Small intestine (tissue), 7 donors: ENCODE data around the gene MRPL4. TPM values are rescaled to one million over a fixed set of nuclear protein-coding genes. Genes with fewer than 3 reads are reported as not detected.
"Not testable (repeated sequence)": the region's sequence is repeated elsewhere in the genome, so short reads cannot be mapped to it uniquely, and the experiment has no call there.

Experiments
- DNase-seq, 2 donors: peaks; one replicate each; pipeline versions ENCODE4 v3.0.0 to v3.0.0-alpha.2; 2013
- FAIRE-seq: peaks from 2 replicates; lab custom pipeline; 2012; peaks lifted over from hg19 to GRCh38; lab: Jason Lieb, UNC
- H3K27ac ChIP-seq, 3 donors: one replicate each; pipeline ENCODE4 v1.5.1; 2013; ENCODE audit warnings: low read length in 2 of 3, mild to moderate bottlenecking in 2 of 3, control low read depth in 1 of 3, inconsistent platforms in 1 of 3, low read depth in 1 of 3, moderate library complexity in 1 of 3
- H3K27me3 ChIP-seq, 3 donors: one replicate each; pipeline ENCODE4 v1.6.1; 2013; ENCODE audit warnings: low read length in 3 of 3, inconsistent platforms in 1 of 3; ENCODE audit not compliant: control insufficient read depth in 3 of 3, insufficient read depth in 3 of 3
- H3K36me3 ChIP-seq, 3 donors: one replicate each; pipeline ENCODE4 v1.6.1; 2013; ENCODE audit warnings: low read length in 3 of 3, inconsistent platforms in 1 of 3, low read depth in 1 of 3, mild to moderate bottlenecking in 1 of 3, moderate library complexity in 1 of 3; ENCODE audit not compliant: control insufficient read depth in 3 of 3, insufficient read depth in 2 of 3
- H3K4me1 ChIP-seq, 3 donors: one replicate each; pipeline ENCODE4 v1.6.1; 2013; ENCODE audit warnings: low read length in 2 of 3, inconsistent platforms in 1 of 3, low read depth in 1 of 3, mild to moderate bottlenecking in 1 of 3, moderate library complexity in 1 of 3; ENCODE audit not compliant: control insufficient read depth in 3 of 3, insufficient read depth in 2 of 3
- H3K4me3 ChIP-seq, 3 donors: one replicate each; pipeline ENCODE4 v1.5.1; 2013; ENCODE audit warnings: low read length in 3 of 3, control low read depth in 1 of 3, inconsistent platforms in 1 of 3, low read depth in 1 of 3, mild to moderate bottlenecking in 1 of 3, moderate library complexity in 1 of 3
- H3K9me3 ChIP-seq, 2 donors: one replicate each; pipeline ENCODE4 v1.6.1; 2013; ENCODE audit warnings: low read depth in 1 of 2, low read length in 1 of 2; ENCODE audit not compliant: control insufficient read depth in 2 of 2, insufficient read depth in 1 of 2
- WGBS, 3 donors: extraction: QIAGEN DNeasy Blood & Tissue Kit; methylation state at CpG; one replicate each; pipeline ENCODE4 v1.1.7; 2013; 5-methylcytosine and 5-hydroxymethylcytosine counted together
- polyA plus RNA-seq, 4 donors: library from polyadenylated mRNA; stranded (reverse) in 3 of 4; unstranded in 1 of 4; fragments of 200-250 nt in 3 of 4; fragments of 120-200 nt in 1 of 4; gene quantifications; one replicate each; pipeline versions ENCODE4 v1.2.1 to v1.2.3, GENCODE V29; 2013
- donor health status: healthy with polysubstance abuse.
- donor health status: control.
- donor health status: control.
- donor health status: Bipolar disorder and iron deficiency.
- donor health status: healthy.

The MRPL4 gene
- polyA plus RNA-seq, 4 donors, result 35.0 to 85.8 (median 48.0) TPM

- no peak for DNase-seq
- Histone ChIP-seq H3K27ac (peak overlapping the region in 2 of 3 donors; percentile 41 to 91), H3K4me3 (peak overlapping the region in 2 of 3 donors; percentile 69), H3K36me3 (no peaks in the 10 kb centered on the region), H3K9me3 (no peaks in the 10 kb centered on the region), H3K27me3 (peaks cover 0 to 6% (median 0%) of the 10 kb centered on the region in 3 donors), H3K4me1 (peaks cover 0 to 4% (median 3%) of the 10 kb centered on the region in 3 donors)
- WGBS, 3 donors, result 68 to 74% (median 68%) methylated on average over 8 of the region's 8 CpGs
- FAIRE-seq, result no peak
These were observed 20.3 kb upstream of the MRPL4 start for GRCh38 chr19:10231612-10232228.

GRCh38 chr19:10233946-10234345 lies 18.1 kb upstream of the MRPL4 start:
- H3K4me3 ChIP-seq, result no peak overlapping the region
- FAIRE-seq, result no peak
- H3K36me3 ChIP-seq, result no peaks in the 10 kb centered on the region
- H3K27me3 ChIP-seq, result peaks cover 0 to 6% (median 0%) of the 10 kb centered on the region in 3 donors
- peaks cover 0 to 4% (median 4%) of the 10 kb centered on the region in 3 donors for H3K4me1 ChIP-seq
- no peaks in the 10 kb centered on the region for H3K9me3 ChIP-seq
- 61 to 71% (median 66%) methylated on average over 4 of the region's 4 CpGs for WGBS, 3 donors
- DNase-seq, result no peak
- no peak overlapping the region for H3K27ac ChIP-seq

- Histone ChIP-seq H3K9me3 (no peaks in the 10 kb centered on the region), H3K27ac (peak overlapping the region in 1 of 3 donors; percentile 49), H3K27me3 (peaks cover 0 to 6% (median 0%) of the 10 kb centered on the region in 3 donors), H3K4me1 (peaks cover 0 to 4% (median 4%) of the 10 kb centered on the region in 3 donors), H3K36me3 (no peaks in the 10 kb centered on the region), H3K4me3 (no peak overlapping the region)
- FAIRE-seq (no peak), DNase-seq (no peak)
- WGBS, 3 donors, result 75 to 83% (median 80%) methylated on average over 4 of the region's 4 CpGs
These were observed 17.0 kb upstream of the MRPL4 start for GRCh38 chr19:10235003-10235402.

- H3K9me3 ChIP-seq, H3K27me3 ChIP-seq, FAIRE-seq, H3K36me3 ChIP-seq, H3K4me1 ChIP-seq, H3K4me3 ChIP-seq, DNase-seq: not testable (repeated sequence)
- peak overlapping the region in 1 of 3 donors; percentile 49 for H3K27ac ChIP-seq
- 88 to 90% (median 90%) methylated on average over 7 of the region's 7 CpGs for whole genome bisulfite sequencing, 3 donors
These were observed 16.6 kb upstream of the MRPL4 start for GRCh38 chr19:10235409-10235808.

- 86 to 90% (median 90%) methylated on average over 5 to 6 of the region's 6 CpGs for WGBS, 3 donors
- H3K27ac ChIP-seq, result peak overlapping the region in 2 of 3 donors; percentile 27 to 58
- no peak for DNase-seq
These were observed 14.3 kb upstream of the MRPL4 start for GRCh38 chr19:10237702-10238101.

GRCh38 chr19:10238172-10238783 lies 13.7 kb upstream of the MRPL4 start:
- peak; percentile 20 to 54 for DNase-seq
- WGBS, 3 donors, result 56 to 77% (median 71%) methylated on average over 11 to 12 of the region's 12 CpGs
- FAIRE-seq, result no peak

More at GRCh38 chr19:10237702-10238101, 14.3 kb upstream of the MRPL4 start:
- Histone ChIP-seq H3K27me3 (no peaks in the 10 kb centered on the region), H3K4me1 (peaks cover 0 to 2% (median 0%) of the 10 kb centered on the region in 3 donors), H3K36me3 (no peaks in the 10 kb centered on the region), H3K9me3 (no peaks in the 10 kb centered on the region), H3K4me3 (no peak overlapping the region)
- no peak for FAIRE-seq

GRCh38 chr19:10241826-10242449 lies 10.1 kb upstream of the MRPL4 start:
- not testable (repeated sequence) for DNase-seq, H3K36me3 ChIP-seq, H3K4me1 ChIP-seq, H3K27me3 ChIP-seq, H3K4me3 ChIP-seq, H3K27ac ChIP-seq, FAIRE-seq, H3K9me3 ChIP-seq
- WGBS, 3 donors, result 91 to 95% (median 92%) methylated on average over 10 to 11 of the region's 11 CpGs

More at GRCh38 chr19:10238172-10238783, 13.7 kb upstream of the MRPL4 start:
- peaks cover 0 to 2% (median 0%) of the 10 kb centered on the region in 3 donors for H3K4me1 ChIP-seq
- H3K4me3 ChIP-seq, result no peak overlapping the region
- H3K36me3 ChIP-seq, result no peaks in the 10 kb centered on the region
- no peaks in the 10 kb centered on the region for H3K27me3 ChIP-seq
- no peaks in the 10 kb centered on the region for H3K9me3 ChIP-seq
- H3K27ac ChIP-seq, result peak overlapping the region in 2 of 3 donors; percentile 27 to 58

GRCh38 chr19:10243606-10244005 lies 8.4 kb upstream of the MRPL4 start:
- DNase-seq, result no peak
- H3K4me1 ChIP-seq, result no peaks in the 10 kb centered on the region
- H3K36me3 ChIP-seq, result no peaks in the 10 kb centered on the region
- WGBS, 3 donors, result 88 to 92% (median 92%) methylated on average over 7 of the region's 7 CpGs
- H3K27ac ChIP-seq, result no peak overlapping the region
- FAIRE-seq, result no peak
- H3K4me3 ChIP-seq, result no peak overlapping the region
- no peaks in the 10 kb centered on the region for H3K27me3 ChIP-seq
- no peaks in the 10 kb centered on the region for H3K9me3 ChIP-seq
